NCI-H82 treated with DMSO at 0.1 percent for 48 hours (cell line): Measurements from ENCODE around the gene PLEKHF1.

Experiments
- DNase-seq: peaks from one replicate; lab custom pipeline; 2025; ENCODE audit not compliant: unreplicated experiment; lab: John Stamatoyannopoulos, UW

PLEKHF1 gene

DNA sequence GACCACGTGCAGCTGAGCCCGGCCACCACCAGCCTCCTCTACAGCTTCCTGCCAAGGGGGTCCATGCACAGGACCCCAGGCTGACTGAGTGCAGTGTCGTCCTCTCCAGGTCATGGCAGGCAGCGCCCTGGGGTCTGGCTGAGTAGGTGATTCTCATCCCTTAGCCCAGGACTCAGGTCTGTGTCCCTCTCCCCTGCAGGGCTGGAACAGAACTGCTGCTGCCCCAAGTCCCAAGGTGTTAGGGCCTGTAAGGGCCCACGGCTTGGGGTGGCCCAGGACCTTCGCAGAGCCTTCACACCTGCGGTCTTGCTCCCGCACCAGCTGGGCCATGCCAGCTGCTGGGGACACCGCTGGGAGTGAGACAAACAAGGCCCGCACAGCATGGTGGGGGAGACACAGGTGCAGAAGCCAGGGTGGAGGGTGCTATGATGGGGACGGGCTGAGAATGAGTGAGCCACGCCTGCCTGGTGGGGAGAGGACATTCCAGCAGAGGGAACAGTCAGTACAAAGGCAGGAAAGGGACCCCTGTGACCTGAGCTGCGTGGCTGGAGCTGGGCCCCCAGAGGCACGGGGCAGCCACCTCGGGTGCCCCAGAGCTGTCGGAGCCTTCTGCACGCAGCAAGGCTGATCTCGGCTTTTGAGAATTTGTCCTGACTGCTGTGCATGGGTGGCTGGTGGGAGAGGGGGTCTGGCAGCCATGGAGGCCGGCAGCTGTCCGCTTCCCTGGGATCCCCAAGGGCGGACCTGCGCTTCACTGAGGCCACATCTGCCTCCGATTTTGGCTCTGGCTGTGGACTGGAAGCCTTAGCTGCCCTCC is 11.9 kb downstream of the PLEKHF1 start:
- DNase-seq, result no peak

DNA sequence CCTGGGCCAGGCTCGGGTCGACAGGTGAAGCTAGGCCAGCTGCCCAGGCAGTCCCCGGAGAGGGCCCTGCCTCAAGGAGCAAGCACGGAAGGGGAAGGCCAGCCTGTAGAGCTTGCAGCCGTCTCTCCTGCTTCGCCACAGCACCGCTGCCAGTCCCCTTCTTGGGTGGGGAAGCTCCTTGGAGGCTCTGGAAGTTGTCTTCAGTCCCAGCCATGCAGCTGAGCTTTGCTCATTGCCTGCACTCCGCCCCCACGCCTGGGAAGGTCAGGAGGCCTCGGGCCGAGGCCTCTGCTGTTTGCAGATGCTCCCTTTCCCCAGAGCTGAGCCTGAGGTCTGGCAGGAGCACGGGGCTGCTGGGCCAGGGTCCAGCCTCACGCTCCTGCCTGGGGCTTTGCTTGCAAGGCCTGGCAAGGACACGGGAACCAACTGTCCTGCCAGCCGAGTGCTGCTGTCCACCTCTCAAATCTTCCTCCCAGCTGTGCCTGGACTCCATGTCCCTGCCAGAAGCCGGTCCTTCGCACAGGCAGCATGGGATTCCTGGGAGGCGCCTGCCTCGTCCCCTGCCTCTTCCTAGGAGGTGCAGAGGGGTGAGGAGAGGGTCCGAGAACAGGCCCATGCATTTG is 13.3 kb downstream of the PLEKHF1 start:
- no peak for DNase-seq

DNA sequence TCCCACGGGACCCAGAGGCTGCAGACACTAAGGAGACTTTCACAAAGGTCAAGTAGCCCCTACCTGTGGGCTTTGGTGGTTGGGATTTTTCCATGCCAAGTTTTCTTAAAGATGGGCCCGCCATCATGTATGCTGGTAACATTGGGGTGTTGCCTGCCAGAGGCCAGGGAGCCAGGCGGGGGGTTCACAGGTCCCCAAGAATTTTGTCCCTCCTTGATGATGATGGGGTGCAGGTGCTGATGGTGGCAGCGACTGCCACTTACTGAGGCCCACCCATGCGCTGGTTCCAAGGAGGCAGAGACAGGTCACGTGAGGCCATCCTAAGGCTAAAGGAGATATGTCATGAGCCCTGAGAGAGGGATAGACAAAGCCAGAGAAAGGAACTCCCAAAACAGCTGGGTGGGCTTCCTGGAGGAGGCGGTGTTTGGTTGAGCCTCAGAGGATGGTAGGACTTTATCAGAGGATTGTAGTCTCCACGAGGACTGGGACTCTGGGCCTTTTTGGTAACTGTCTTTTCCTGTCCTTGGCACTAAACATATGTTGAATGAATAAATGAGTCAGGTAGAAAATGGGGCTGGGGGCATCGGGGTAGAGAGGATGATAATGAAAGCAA is 14.4 kb downstream of the PLEKHF1 start:
- no peak for DNase-seq

DNA sequence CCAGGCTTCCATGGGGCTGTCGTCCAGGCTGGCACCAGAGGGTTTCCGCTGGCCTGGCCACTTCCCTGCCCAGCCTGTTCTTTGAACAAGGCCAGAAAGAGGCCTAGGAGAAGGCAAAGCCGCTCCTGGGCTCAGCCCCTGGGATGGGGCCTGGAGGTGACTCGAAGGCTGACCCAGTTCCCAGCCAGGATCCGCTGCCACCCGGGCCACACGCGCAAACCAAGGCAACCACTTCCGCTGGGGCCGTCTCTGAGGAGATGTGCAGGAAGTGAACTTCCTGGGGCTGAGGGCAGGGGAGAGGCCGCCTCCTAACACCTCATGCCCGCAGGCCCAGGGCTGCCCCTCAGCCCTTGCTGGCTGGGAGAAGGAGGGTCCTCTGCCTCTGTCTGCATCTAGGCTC is 15.2 kb downstream of the PLEKHF1 start:
- no peak for DNase-seq

DNA sequence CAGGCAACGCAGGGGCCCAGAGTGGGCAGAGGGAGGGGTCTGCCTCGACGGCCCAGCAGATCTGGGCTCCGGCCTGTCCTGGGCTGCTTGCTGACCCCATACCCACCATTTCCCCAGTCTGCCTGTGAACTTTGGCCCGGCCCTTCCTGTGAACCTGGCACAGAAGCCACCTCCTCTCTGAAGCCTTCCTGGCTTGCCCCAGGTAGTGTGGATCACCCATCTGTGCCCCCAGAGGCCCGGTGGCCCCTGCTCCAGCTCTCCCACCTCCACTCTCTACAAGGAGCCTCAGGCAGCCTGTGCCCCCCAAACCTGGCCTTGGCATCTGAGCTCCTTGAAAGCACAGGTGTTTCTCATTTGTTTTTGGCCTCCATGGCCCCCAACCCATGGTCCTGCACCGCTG is 15.7 kb downstream of the PLEKHF1 start:
- no peak for DNase-seq

DNA sequence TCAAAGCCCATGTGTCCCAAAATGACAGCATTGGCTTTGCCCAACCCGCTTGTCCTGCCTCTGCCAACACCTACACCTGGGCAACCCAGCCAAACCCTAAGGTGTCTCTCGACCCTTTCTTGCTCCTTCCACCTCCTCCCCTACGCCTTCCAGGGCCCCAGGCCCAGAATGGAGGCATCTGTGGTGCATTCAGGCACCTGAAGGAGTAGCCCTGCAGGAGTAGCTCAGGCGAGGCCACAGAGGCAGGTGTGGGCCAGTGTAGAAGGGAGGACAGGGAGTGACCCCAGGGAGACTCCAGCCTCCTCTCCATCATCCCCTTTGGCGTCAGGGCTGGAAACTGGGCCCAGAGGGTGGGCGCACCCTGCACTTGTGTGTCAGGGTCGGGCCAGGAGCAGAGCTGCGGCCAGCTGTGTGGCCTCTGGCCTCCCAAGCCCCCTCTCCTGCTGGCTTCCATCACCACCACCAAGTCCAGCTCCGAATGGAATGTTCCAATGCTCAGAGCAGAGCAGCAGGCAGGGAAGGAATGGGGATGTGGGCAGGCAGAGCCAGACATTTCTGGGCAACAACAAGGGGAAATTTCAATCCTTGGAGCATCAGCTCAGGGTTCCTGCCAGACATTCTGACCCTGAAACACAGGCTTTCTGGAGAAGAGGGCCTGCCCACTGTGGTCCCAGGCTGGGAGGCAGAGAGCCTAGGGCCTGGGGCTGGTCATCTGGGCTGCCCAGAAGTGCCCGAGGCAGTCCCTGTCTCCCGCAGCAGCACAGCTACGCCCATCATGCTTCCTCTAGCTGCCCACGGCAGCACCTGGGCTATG is 16.4 kb downstream of the PLEKHF1 start:
- DNase-seq, result no peak

DNA sequence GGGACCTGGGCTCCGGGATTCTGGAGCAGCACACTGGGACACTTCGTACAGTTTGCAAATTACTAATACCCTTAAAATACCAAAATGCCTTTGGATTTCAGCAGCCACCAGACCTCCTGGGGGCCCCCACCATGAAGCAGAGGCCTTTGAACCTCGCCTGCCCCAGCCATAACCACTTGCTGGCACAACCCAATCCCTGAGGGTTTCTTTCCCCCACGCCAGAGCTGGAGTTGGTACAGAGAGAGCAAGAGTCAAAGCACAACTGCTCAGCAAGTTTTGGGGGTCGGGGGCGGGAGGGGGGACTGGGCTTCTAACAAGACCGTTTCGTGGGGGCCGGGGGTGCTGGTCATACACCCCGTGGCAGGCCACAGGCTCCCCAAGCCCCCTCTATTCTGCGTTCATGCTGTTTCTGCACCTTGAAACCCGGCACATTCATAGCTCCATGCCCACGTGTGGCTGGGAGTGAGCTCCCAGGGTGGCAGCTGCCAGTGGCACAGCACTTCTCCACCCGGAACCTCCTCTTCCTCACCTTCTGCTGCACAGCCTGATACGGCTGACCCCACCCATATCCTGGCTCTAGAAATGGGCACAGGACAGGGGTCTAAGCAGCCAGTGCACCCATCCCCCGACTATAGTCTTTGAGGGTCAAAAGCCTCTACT is 17.1 kb downstream of the PLEKHF1 start:
- DNase-seq, result no peak

DNA sequence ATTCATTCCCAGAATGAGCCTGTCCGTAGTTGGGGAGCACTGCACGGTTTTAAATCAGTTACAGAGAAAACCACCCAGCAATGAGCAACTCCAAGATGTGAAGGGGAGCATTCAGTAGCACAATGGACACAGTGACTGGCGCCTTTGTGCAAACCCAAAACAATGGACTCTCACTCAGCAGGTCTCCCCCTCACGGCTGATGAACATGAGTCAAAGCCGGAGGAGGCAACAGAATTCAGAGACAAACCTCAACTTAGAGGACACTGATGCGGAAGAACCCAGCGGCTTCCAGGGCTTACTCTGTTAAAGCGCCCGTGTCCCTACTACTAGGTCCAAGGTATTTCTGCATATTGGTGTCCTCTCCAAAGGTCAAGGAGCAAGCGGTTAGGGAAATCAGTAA is 17.7 kb downstream of the PLEKHF1 start:
- DNase-seq, result no peak

DNA sequence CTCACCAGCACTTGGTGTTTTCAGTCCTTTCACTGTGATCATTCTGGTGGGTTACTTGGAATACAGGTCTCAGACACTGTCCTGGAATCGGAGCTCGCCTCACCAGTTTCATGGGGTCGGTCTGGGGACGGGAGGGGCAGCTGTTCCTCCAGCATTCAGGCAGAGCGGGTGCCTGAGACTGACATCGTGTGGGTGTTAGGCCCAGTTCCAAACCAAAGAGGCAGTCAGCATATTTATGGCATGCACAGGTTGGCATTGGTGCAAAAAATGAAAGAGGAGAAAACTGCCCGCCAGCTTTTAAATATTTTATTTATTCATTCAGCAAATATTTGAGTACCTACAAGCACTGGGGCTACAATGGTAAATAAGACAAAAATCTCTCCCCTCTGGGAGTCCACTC is 20.1 kb downstream of the PLEKHF1 start:
- no peak for DNase-seq

DNA sequence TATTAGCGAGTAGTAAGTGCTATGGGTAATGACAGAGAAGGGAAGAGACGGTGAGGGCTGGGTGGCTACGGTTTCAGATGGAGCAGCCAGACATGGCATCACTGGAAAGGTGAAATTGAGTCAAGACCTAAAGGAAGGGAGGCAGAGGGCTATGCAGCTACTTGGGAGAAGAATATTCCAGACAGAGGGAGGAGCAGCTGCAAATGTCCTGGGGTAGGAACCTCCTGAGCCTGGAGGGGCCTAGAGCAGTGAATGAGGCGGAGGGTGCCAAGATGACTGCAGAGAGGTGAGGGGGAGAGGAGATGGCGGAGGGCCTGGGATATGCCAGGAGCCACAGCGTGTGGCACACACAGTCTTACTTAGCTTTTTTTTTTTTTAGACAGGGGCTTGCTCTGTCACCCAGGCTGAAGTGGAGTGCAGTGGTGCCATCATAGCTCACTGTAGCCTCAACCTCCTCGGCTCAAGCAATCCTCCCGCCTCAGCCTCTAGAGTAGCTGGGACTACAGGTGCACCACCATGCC is 21.1 kb downstream of the PLEKHF1 start:
- no peak for DNase-seq

DNA sequence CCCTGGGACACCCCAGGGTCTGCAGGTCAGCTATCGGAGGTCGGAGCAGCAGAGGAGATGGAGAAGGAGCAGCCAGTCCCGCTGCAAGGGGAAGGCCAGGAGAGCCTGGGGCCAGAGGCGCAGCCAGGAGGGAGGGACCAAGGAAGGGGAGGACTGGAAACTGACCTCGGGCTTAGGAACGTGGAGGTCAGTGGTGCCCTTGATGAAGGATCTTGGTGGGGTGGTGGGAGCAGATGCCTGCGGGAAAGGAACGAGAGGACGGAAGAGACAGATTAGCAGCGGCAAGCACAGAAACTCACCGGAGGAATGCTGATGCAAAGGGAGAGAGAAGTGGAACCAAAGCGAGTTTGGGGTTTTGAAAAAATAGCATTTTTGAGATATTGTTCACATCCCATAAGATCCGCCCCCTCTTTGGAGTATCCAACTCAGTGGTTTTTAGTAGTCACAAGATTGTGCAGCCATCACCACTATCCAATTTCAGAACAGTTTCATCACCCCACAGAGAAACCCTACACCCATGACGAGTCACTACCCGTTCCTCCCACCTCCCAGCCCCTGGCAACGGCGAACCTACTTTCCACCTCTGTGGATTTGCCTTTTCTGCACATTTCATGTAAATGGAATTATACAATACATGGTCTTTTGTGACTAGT is 22.1 kb downstream of the PLEKHF1 start:
- no peak for DNase-seq

DNA sequence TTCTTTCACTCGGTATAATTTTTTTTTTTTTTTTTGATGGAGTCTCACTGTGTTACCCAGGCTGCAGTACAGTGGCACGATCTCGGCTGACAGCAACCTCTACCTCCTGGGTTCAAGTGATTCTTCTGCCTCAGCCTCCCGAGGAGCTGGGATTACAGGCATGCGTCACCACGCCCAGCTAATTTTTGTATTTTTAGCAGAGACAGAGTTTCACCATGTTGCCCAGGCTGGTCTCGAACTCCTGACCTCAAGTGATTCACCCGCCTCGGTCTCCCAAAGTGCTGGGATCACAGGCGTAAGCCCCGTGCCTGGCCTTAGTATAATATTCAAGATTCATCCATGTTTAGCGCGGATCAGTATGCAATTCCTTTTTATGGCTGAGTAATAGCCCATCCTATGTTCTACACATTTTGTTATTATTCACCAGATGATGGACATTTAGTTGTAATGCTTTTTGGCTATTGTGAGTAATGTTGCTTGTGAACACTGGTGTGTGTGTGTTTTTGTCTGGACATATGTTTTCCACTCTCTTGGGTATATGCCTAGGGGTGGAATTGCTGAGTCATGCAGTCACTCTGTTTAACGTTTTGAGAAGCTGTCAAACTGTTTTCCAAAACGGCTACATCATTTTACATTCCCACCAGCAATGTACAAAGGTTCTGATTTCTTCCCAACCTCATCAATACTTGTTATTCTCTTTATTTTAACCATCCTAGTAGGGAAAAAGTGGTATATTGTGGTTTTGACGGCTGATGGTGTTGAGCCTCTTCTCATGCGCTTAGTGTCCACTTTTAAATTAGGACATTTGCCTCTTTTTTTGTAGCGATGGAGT is 22.9 kb downstream of the PLEKHF1 start:
- no peak for DNase-seq

DNA sequence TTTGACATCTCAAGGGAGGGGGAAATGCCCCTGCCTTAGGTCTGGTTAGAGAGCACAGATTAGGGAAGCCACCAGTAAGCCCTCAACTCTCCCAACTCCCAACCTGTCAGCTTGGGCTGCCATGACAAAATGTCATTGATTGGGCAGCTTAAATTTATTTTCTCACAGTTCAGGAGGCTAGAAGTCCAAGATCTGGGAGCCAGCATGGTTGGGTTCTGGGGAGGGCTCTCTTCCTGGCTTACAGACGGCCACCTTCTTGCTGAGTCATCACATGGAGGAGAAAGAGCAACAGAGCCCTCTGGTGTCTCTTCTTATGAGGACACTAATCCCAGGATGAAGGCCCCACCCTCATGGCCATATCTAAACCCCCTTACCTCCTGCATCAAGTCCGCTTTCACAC is 25.6 kb downstream of the PLEKHF1 start:
- no peak for DNase-seq

DNA sequence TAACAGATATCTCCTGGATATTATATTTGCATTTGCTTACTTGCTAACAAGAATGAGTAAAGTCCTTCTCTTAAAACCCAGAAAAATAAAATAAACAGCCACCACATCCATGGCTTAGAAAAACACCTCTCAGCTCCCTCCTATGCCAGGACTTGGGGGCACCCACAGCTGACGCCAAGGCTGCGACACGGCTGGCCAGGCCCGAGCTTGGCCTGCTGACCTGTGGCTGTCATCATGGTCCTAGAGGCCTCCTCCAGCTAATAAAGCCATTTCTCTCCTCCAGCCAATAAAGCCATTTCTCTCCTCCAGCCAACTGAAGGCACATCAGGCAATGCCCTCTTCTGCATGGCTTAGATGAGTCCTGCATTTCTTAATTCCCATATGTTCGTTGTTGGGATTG is 28.9 kb downstream of the PLEKHF1 start:
- DNase-seq, result no peak

DNA sequence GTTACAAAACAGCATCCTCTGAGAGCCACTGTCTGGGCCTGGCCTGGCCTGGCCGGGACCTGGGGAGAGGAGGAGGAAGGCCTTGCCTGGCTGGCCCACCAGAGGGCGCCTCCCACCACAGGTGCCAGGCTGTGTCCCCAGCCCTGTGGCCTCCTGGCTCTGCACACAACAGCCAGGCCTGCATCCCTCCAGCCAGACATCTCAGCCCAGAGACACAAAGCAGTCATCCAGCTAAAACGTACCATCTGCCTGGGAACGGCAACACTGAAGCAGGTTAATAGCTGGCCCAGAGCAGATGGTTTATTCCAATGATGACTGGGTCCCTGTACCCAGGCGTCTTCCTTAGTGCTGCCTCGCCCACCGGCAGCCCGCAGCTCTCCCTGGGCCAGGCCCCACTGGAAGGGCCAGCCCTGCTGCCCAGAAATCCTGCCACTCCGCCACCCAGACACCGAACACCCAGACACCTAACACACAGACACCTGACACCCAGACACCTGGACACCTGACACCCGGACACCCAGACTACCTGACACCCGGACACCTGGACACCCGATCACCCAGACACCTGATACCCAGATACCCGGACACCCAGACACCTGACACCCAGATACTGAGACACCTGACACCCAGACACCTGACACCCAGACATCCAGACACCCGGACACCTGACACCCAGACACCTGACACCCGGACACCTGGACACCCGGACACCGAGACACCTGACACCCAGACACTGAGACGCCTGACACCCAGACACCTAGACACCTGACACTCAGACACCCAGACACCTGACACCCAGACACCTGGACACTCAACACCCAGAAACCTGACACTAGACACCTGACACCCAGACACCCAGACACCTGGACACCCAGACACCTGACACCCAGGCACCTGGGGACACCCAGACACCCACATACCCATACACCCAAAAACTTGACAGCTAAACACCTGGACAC is 29.7 kb downstream of the PLEKHF1 start:
- no peak for DNase-seq

DNA sequence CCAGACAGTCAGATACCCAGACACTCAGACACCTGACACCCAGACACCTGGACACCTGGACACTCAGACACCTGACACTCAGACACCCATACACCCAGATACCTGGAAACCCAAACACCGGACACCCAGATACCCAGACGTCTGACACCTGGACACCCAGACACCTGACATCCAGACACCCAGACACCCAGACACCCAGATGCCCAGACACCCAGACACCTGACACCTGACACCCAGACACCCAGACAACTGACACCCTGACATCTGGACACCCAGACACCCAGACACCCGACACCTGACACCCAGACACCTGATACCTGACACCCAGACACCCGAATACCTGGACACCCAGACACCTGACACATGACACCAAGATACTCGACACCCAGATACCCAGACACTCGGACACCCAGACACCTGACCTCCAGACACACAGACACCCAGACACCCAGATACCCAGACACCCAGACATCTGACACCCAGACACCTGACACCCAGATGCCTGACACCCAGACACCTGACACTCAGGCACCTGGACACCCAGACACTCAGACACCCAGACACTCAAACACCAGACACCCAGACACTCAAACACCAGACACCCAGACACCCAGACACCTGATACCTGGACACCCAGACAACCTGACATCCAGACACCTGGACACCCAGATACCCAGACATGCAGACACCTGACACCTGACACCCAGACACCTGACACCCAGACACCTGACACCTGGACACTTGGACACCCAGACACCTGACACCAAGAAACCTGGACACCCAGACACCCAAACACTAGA is 30.7 kb downstream of the PLEKHF1 start:
- no peak for DNase-seq

DNA sequence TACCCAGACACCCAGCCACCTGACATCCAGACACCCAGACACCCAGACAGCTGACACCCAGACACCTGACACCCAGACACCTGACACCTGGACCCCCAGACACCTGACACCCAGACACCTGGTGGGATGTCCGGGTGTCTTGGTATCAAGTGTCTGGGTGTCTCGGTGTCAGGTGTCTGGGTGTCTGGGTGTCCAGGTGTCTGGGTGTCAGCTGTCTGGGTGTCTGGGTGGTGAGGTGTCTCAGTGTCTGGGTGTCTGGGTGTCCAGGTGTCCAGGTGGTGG is 31.2 kb downstream of the PLEKHF1 start:
- DNase-seq, result no peak
